ENCODE data around the gene OLA1. TPM values are rescaled to one million over a fixed set of nuclear protein-coding genes. Genes with fewer than 3 reads are reported as not detected.

OLA1 gene
- polyA plus RNA-seq, 1 experiment = 36.7 TPM

- H3K36me3 ChIP-seq (ENCODE audit: control insufficient read depth, insufficient read depth, low read length) = no peaks in the 10 kb centered on the region
- POLR2A ChIA-PET = no interaction called here
- TF ChIP-seq CTCF (IDR thresholded peaks at IDR 0.05; ENCODE audit: insufficient read depth, low read depth, low read length) = no peak
- H3K4me3 ChIP-seq (ENCODE audit: low read depth, low read length) = no peak overlapping the region
- CTCF ChIA-PET = no interaction called here
- no peak for DNase-seq (ENCODE audit: low read depth)
- no peaks in the 10 kb centered on the region for H3K27me3 ChIP-seq (ENCODE audit: control insufficient read depth, insufficient read depth, low read length)
Measured at GRCh38 chr2:174062934-174063333, 185.4 kb downstream of the OLA1 start.

GRCh38 chr2:174059884-174060244 is 188.5 kb downstream of the OLA1 start:
- no peak overlapping the region for H3K4me3 ChIP-seq (ENCODE audit: low read depth, low read length)
- H3K27me3 ChIP-seq (ENCODE audit: control insufficient read depth, insufficient read depth, low read length) = no peaks in the 10 kb centered on the region
- POLR2A ChIA-PET = no interaction called here
- no peak for TF ChIP-seq CTCF (IDR thresholded peaks at IDR 0.05; ENCODE audit: insufficient read depth, low read depth, low read length)
- H3K36me3 ChIP-seq (ENCODE audit: control insufficient read depth, insufficient read depth, low read length) = no peaks in the 10 kb centered on the region
- no peak for DNase-seq (ENCODE audit: low read depth)
- CTCF ChIA-PET = no interaction called here

- TF ChIP-seq CTCF (IDR thresholded peaks at IDR 0.05; ENCODE audit: insufficient read depth, low read depth, low read length) = no peak
- peak; percentile 72 for DNase-seq (ENCODE audit: low read depth)
- Histone ChIP-seq H3K27me3 (ENCODE audit: control insufficient read depth, insufficient read depth, low read length) (no peaks in the 10 kb centered on the region), H3K36me3 (ENCODE audit: control insufficient read depth, insufficient read depth, low read length) (no peaks in the 10 kb centered on the region), H3K4me3 (ENCODE audit: low read depth, low read length) (no peak overlapping the region)
- ChIA-PET CTCF (interaction anchor here (1.4 kb wide), 1 partner anchor 19 kb away, joined by 4 read pairs; no protein-coding TSS in a partner anchor), POLR2A (interaction anchor here (0.5 kb wide), 1 partner anchor 95 kb away, joined by 6 read pairs; no protein-coding TSS in a partner anchor)
Measured at GRCh38 chr2:174059178-174059883, 189.0 kb downstream of the OLA1 start.

GRCh38 chr2:174058456-174058855 is 189.9 kb downstream of the OLA1 start:
- DNase-seq (ENCODE audit: low read depth) = no peak
- no peak overlapping the region for H3K4me3 ChIP-seq (ENCODE audit: low read depth, low read length)
- POLR2A ChIA-PET = interaction anchor here (0.5 kb wide), 1 partner anchor 94 kb away, joined by 6 read pairs; no protein-coding TSS in a partner anchor
- CTCF ChIA-PET = interaction anchor here (1.4 kb wide), 1 partner anchor 18 kb away, joined by 4 read pairs; no protein-coding TSS in a partner anchor
- no peaks in the 10 kb centered on the region for H3K27me3 ChIP-seq (ENCODE audit: control insufficient read depth, insufficient read depth, low read length)
- TF ChIP-seq CTCF (IDR thresholded peaks at IDR 0.05; ENCODE audit: insufficient read depth, low read depth, low read length) = no peak
- no peaks in the 10 kb centered on the region for H3K36me3 ChIP-seq (ENCODE audit: control insufficient read depth, insufficient read depth, low read length)

GRCh38 chr2:174058026-174058425 is 190.3 kb downstream of the OLA1 start:
- CTCF ChIA-PET = interaction anchor here (1.4 kb wide), 1 partner anchor 18 kb away, joined by 4 read pairs; no protein-coding TSS in a partner anchor
- no peak for TF ChIP-seq CTCF (IDR thresholded peaks at IDR 0.05; ENCODE audit: insufficient read depth, low read depth, low read length)
- no peaks in the 10 kb centered on the region for H3K36me3 ChIP-seq (ENCODE audit: control insufficient read depth, insufficient read depth, low read length)
- no peak for DNase-seq (ENCODE audit: low read depth)
- POLR2A ChIA-PET = no interaction called here
- H3K27me3 ChIP-seq (ENCODE audit: control insufficient read depth, insufficient read depth, low read length) = no peaks in the 10 kb centered on the region
- no peak overlapping the region for H3K4me3 ChIP-seq (ENCODE audit: low read depth, low read length)

Data from BJ (cell line).